HEK293T (cell line): ENCODE results near the gene ISM1.
A peak's percentile ranks its signal among the peaks of the same experiment; 100 is the strongest.

Experiments
- CTCF ChIA-PET: fragments of 350-600 bp; formaldehyde crosslinking; extraction: SDS; loops from one replicate; lab custom pipeline; 2021; ENCODE audit warnings: antibody characterized with exemption, inconsistent platforms; lab: Yijun Ruan, JAX
- POLR2A ChIA-PET: fragments of 350-600 bp; formaldehyde crosslinking; extraction: SDS; loops from one replicate; lab custom pipeline; 2020; ENCODE audit warnings: antibody characterized with exemption, inconsistent platforms; lab: Yijun Ruan, JAX
- DNase-seq: peaks from one replicate; pipeline ENCODE4 v3.0.0; 2012; ENCODE audit warnings: mixed read lengths; ENCODE audit errors: extremely low spot score
- ARNT ChIP-seq: fragments of 450-650 bp; IDR thresholded peaks from 2 replicates; pipeline ENCODE4 v1.6.1; 2017; ENCODE audit warnings: mild to moderate bottlenecking
- BHLHE40 ChIP-seq: fragments of 450-650 bp; IDR thresholded peaks from 2 replicates; pipeline ENCODE4 v1.6.1; 2016; ENCODE audit warnings: mild to moderate bottlenecking, moderate library complexity, borderline replicate concordance
- CTBP1 ChIP-seq: fragments of 450-650 bp; IDR thresholded peaks from 2 replicates; pipeline ENCODE4 v1.6.1; 2016; ENCODE audit warnings: borderline replicate concordance
- ELF4 ChIP-seq: fragments of 450-650 bp; IDR thresholded peaks from 2 replicates; pipeline ENCODE4 v1.6.1; 2017; ENCODE audit warnings: antibody characterized with exemption
- FOXA1 ChIP-seq: fragments of 450-650 bp; IDR thresholded peaks from 2 replicates; pipeline ENCODE4 v1.6.1; 2016; ENCODE audit warnings: mild to moderate bottlenecking
- FOXK2 ChIP-seq: fragments of 450-650 bp; IDR thresholded peaks from 2 replicates; pipeline ENCODE4 v1.6.1; 2016; ENCODE audit warnings: mild to moderate bottlenecking
- FOXM1 ChIP-seq: fragments of 450-650 bp; IDR thresholded peaks from 2 replicates; pipeline ENCODE4 v1.6.1; 2017; ENCODE audit warnings: mild to moderate bottlenecking, borderline replicate concordance
- HDGF ChIP-seq: fragments of 450-650 bp; IDR thresholded peaks from 2 replicates; pipeline ENCODE4 v1.6.1; 2017; ENCODE audit warnings: antibody characterized with exemption, borderline replicate concordance
- L3MBTL2 ChIP-seq: fragments of 450-650 bp; conservative IDR thresholded peaks from 2 replicates; pipeline ENCODE4 v1.6.1; 2016; ENCODE audit warnings: mild to moderate bottlenecking
- LEF1 ChIP-seq: fragments of 450-650 bp; IDR thresholded peaks from 2 replicates; pipeline ENCODE4 v1.6.1; 2017; ENCODE audit warnings: mild to moderate bottlenecking, borderline replicate concordance
- NFRKB ChIP-seq: fragments of 450-650 bp; IDR thresholded peaks from 2 replicates; pipeline ENCODE4 v1.6.1; 2016; ENCODE audit warnings: mild to moderate bottlenecking, moderate library complexity
- PKNOX1 ChIP-seq: fragments of 450-650 bp; IDR thresholded peaks from 2 replicates; pipeline ENCODE4 v1.6.1; 2016
- SP1 ChIP-seq: fragments of 450-650 bp; IDR thresholded peaks from 2 replicates; pipeline ENCODE4 v1.6.1; 2017
- SUZ12 ChIP-seq: fragments of 450-650 bp; IDR thresholded peaks from 2 replicates; pipeline ENCODE4 v1.6.1; 2016; ENCODE audit warnings: mild to moderate bottlenecking
- TARDBP ChIP-seq: fragments of 450-650 bp; IDR thresholded peaks from 2 replicates; pipeline ENCODE4 v1.6.1; 2016
- ZNF384 ChIP-seq: fragments of 450-650 bp; IDR thresholded peaks from 2 replicates; pipeline ENCODE4 v1.6.1; 2016

Gene ISM1

GRCh38 chr20:13220904-13221297 is at the start of gene ISM1:
Gene ISM1 (plus strand): TSS chr20:13221274. CDS start chr20:13221777, 503 bp downstream.
- DNase-seq: peak; percentile 23
- POLR2A ChIA-PET: no interaction called here
- no peak for TF ChIP-seq ZNF384
- CTCF ChIA-PET: no interaction called here

GRCh38 chr20:13173201-13173600 is 47.9 kb upstream of the ISM1 start:
- no peak for DNase-seq
- ChIA-PET CTCF (no interaction called here), POLR2A (no interaction called here)
- no peak for TF ChIP-seq SUZ12
- TF ChIP-seq FOXA1: no peak
- no peak for TF ChIP-seq L3MBTL2
- no peak for TF ChIP-seq NFRKB
- no peak for TF ChIP-seq PKNOX1
- TF ChIP-seq TARDBP: no peak
- no peak for TF ChIP-seq CTBP1
- TF ChIP-seq BHLHE40: no peak
- TF ChIP-seq FOXK2: no peak
- no peak for TF ChIP-seq LEF1
- no peak for TF ChIP-seq SP1

- CTCF ChIA-PET: no interaction called here
- TF ChIP-seq ELF4 (no peak), FOXK2 (no peak), TARDBP (no peak), SUZ12 (no peak), NFRKB (no peak), ZNF384 (no peak), SP1 (no peak), CTBP1 (no peak), PKNOX1 (no peak), ARNT (no peak), FOXM1 (no peak), L3MBTL2 (no peak), HDGF (no peak), FOXA1 (no peak), BHLHE40 (no peak), LEF1 (no peak)
- no peak for DNase-seq
- POLR2A ChIA-PET: no interaction called here
Measured at GRCh38 chr20:13174402-13174801, 46.7 kb upstream of the ISM1 start.

- DNase-seq: no peak
- CTCF ChIA-PET: no interaction called here
- TF ChIP-seq ARNT (no peak), BHLHE40 (no peak), SUZ12 (no peak), PKNOX1 (no peak), TARDBP (no peak), ELF4 (no peak), LEF1 (no peak), FOXK2 (no peak), ZNF384 (no peak)
- POLR2A ChIA-PET: no interaction called here
Measured at GRCh38 chr20:13180986-13181889, 39.8 kb upstream of the ISM1 start.

- CTCF ChIA-PET: no interaction called here
- POLR2A ChIA-PET: no interaction called here
- no peak for TF ChIP-seq ARNT
- no peak for DNase-seq
Measured at GRCh38 chr20:13183005-13183404, 38.1 kb upstream of the ISM1 start.

GRCh38 chr20:13186043-13186774 is 34.9 kb upstream of the ISM1 start:
- no peak for TF ChIP-seq SUZ12
- POLR2A ChIA-PET: no interaction called here
- CTCF ChIA-PET: no interaction called here
- no peak for DNase-seq

GRCh38 chr20:13187899-13188298 is 33.2 kb upstream of the ISM1 start:
- DNase-seq: no peak
- ChIA-PET POLR2A (no interaction called here), CTCF (no interaction called here)
- TF ChIP-seq ELF4 (no peak), FOXM1 (no peak), FOXA1 (no peak), L3MBTL2 (no peak), NFRKB (no peak), BHLHE40 (no peak), CTBP1 (no peak), SUZ12 (no peak), SP1 (no peak), ARNT (no peak), FOXK2 (no peak), HDGF (no peak)
